CD4-positive, CD25-positive, alpha-beta regulatory T cell (primary cell): ENCODE data around the gene FGGY. TPM values are rescaled to one million over a fixed set of nuclear protein-coding genes. Genes with fewer than 3 reads are reported as not detected.
"Not testable (repeated sequence)": the region's sequence is repeated elsewhere in the genome, so short reads cannot be mapped to it uniquely, and the experiment has no call there.

ENCODE experiments used
- ATAC-seq, 2 donors: fragments of 150-1000 bp; cut with Tn5 transposase; one replicate each; pipeline ENCODE4 v1.10.0; 2021; ENCODE audit warnings: low read depth in 2 of 2, moderate number of reproducible peaks in 2 of 2, moderate library complexity in 1 of 2
- DNase-seq, 3 donors: peaks; one replicate each; pipeline versions ENCODE4 v3.0.0 to v3.0.0-alpha.2; 2012 to 2022; ENCODE audit warnings: mixed read lengths in 1 of 3
- H3K27ac ChIP-seq: one replicate; pipeline ENCODE4 v1.7.0; 2013; ENCODE audit warnings: mild to moderate bottlenecking, low read length; ENCODE audit not compliant: insufficient read depth, poor library complexity, severe bottlenecking
- H3K27me3 ChIP-seq: one replicate; pipeline ENCODE4 v1.7.0; 2013; ENCODE audit warnings: low read length; ENCODE audit not compliant: control insufficient read depth, insufficient read depth
- H3K36me3 ChIP-seq: one replicate; pipeline ENCODE4 v1.7.0; 2013; ENCODE audit warnings: mild to moderate bottlenecking, low read length, moderate library complexity; ENCODE audit not compliant: control insufficient read depth, insufficient read depth
- H3K4me1 ChIP-seq: 2 replicates; pipeline ENCODE4 v1.7.0; 2013; ENCODE audit warnings: mild to moderate bottlenecking, low read length; ENCODE audit not compliant: insufficient read depth, control insufficient read depth, poor library complexity, severe bottlenecking
- H3K4me3 ChIP-seq: one replicate; pipeline ENCODE4 v1.7.0; 2013; ENCODE audit warnings: low read depth, mild to moderate bottlenecking, low read length, moderate library complexity
- H3K9me3 ChIP-seq, 2 experiments: 1 replicate in 1 of 2; 2 replicates in 1 of 2; pipeline ENCODE4 v1.7.0; 2013; ENCODE audit warnings: low read length in 2 of 2, mild to moderate bottlenecking in 1 of 2, moderate library complexity in 1 of 2; ENCODE audit not compliant: control insufficient read depth in 2 of 2
- H3K27ac Mint-ChIP-seq, 3 donors: one replicate each; pipeline ENCODE4 v1.8.0; 2020 to 2022; ENCODE audit warnings: mild to moderate bottlenecking in 3 of 3, mixed read lengths in 3 of 3, moderate library complexity in 2 of 3
- H3K27me3 Mint-ChIP-seq: one replicate; pipeline ENCODE4 v1.8.0; 2022; ENCODE audit warnings: mild to moderate bottlenecking, mixed read lengths
- H3K36me3 Mint-ChIP-seq: one replicate; pipeline ENCODE4 v1.8.0; 2020; ENCODE audit warnings: mixed read lengths
- H3K4me1 Mint-ChIP-seq, 4 donors: one replicate each; pipeline ENCODE4 v1.8.0; 2020 to 2022; ENCODE audit warnings: mixed read lengths in 4 of 4, mild to moderate bottlenecking in 1 of 4
- H3K4me3 Mint-ChIP-seq, 4 donors: one replicate each; pipeline ENCODE4 v1.8.0; 2020 to 2022; ENCODE audit warnings: mild to moderate bottlenecking in 4 of 4, mixed read lengths in 4 of 4, moderate library complexity in 3 of 4
- H3K9me3 Mint-ChIP-seq, 7 donors: one replicate each; pipeline ENCODE4 v1.8.0; 2020 to 2022; ENCODE audit warnings: mixed read lengths in 7 of 7, mild to moderate bottlenecking in 3 of 7, moderate library complexity in 2 of 7
- polyA plus RNA-seq, 4 donors: library from polyadenylated mRNA; unstranded; fragments of 300-500 nt; fragmentation: Illumina TruSeq; gene quantifications; one replicate each; pipeline ENCODE4 v1.2.3, GENCODE V29; 2021
- total RNA-seq: library from RNA; stranded (reverse); gene quantifications from one replicate; pipeline ENCODE4 v1.2.3, GENCODE V29; 2022

The FGGY gene
- total and polyA plus RNA-seq, 5 donors from 2014 or later = 1.9 to 7.7 (median 4.5) TPM

- H3K36me3 ChIP-seq = no peaks in the 10 kb centered on the region
- H3K27ac Mint-ChIP-seq = no peak overlapping the region
Observed at GRCh38 chr1:59453297-59453968, 156.5 kb downstream of the FGGY start.

GRCh38 chr1:59455206-59455605 is 158.3 kb downstream of the FGGY start:
- no peak for DNase-seq
- H3K4me3 ChIP-seq = no peak overlapping the region
- peaks cover 3% of the 10 kb centered on the region for H3K36me3 Mint-ChIP-seq
- no peaks in the 10 kb centered on the region for H3K36me3 ChIP-seq
- H3K27ac Mint-ChIP-seq = no peak overlapping the region
- H3K27me3 ChIP-seq = no peaks in the 10 kb centered on the region
- H3K9me3 Mint-ChIP-seq = peaks cover 0 to 17% (median 5%) of the 10 kb centered on the region in 7 donors
- H3K27me3 Mint-ChIP-seq = no peaks in the 10 kb centered on the region
- no peak overlapping the region for H3K4me3 Mint-ChIP-seq
- no peaks in the 10 kb centered on the region for H3K4me1 ChIP-seq
- no peaks in the 10 kb centered on the region for H3K4me1 Mint-ChIP-seq
- no peak overlapping the region for H3K27ac ChIP-seq
- no peaks in the 10 kb centered on the region for H3K9me3 ChIP-seq
- ATAC-seq = no peak

More at GRCh38 chr1:59453297-59453968, 156.5 kb downstream of the FGGY start:
- H3K4me1 Mint-ChIP-seq = no peaks in the 10 kb centered on the region
- no peaks in the 10 kb centered on the region for H3K9me3 ChIP-seq
- no peak overlapping the region for H3K27ac ChIP-seq
- no peak overlapping the region for H3K4me3 ChIP-seq
- DNase-seq (no peak), ATAC-seq (no peak)
- H3K9me3 Mint-ChIP-seq = peaks cover 0 to 11% (median 0%) of the 10 kb centered on the region in 7 donors
- no peaks in the 10 kb centered on the region for H3K4me1 ChIP-seq
- no peak overlapping the region for H3K4me3 Mint-ChIP-seq
- no peaks in the 10 kb centered on the region for H3K27me3 Mint-ChIP-seq
- no peaks in the 10 kb centered on the region for H3K36me3 Mint-ChIP-seq
- no peaks in the 10 kb centered on the region for H3K27me3 ChIP-seq

GRCh38 chr1:59457786-59458185 is 160.9 kb downstream of the FGGY start:
- ATAC-seq = no peak
- no peak for DNase-seq
- no peaks in the 10 kb centered on the region for H3K27me3 Mint-ChIP-seq

GRCh38 chr1:59458884-59459283 is 162.0 kb downstream of the FGGY start:
- peak overlapping the region in 1 of 4 donors; percentile 73 for H3K4me3 Mint-ChIP-seq
- peaks cover 3% of the 10 kb centered on the region for H3K36me3 Mint-ChIP-seq
- ATAC-seq (no peak), DNase-seq (no peak)
- no peak overlapping the region for H3K4me3 ChIP-seq
- H3K27ac Mint-ChIP-seq = no peak overlapping the region
- H3K4me1 ChIP-seq = no peaks in the 10 kb centered on the region
- no peaks in the 10 kb centered on the region for H3K9me3 ChIP-seq
- no peaks in the 10 kb centered on the region for H3K27me3 Mint-ChIP-seq
- H3K9me3 Mint-ChIP-seq = peaks cover 1 to 14% (median 7%) of the 10 kb centered on the region in 7 donors
- peaks cover 0 to 1% (median 0%) of the 10 kb centered on the region in 4 donors for H3K4me1 Mint-ChIP-seq
- no peaks in the 10 kb centered on the region for H3K27me3 ChIP-seq
- no peaks in the 10 kb centered on the region for H3K36me3 ChIP-seq
- H3K27ac ChIP-seq = no peak overlapping the region

More at GRCh38 chr1:59457786-59458185, 160.9 kb downstream of the FGGY start:
- H3K4me1 ChIP-seq = no peaks in the 10 kb centered on the region
- H3K9me3 ChIP-seq = no peaks in the 10 kb centered on the region
- H3K4me3 Mint-ChIP-seq = no peak overlapping the region
- H3K36me3 Mint-ChIP-seq = peaks cover 3% of the 10 kb centered on the region
- H3K27ac ChIP-seq = no peak overlapping the region
- H3K9me3 Mint-ChIP-seq = peaks cover 0 to 17% (median 7%) of the 10 kb centered on the region in 7 donors
- H3K4me1 Mint-ChIP-seq = peaks cover 0 to 1% (median 0%) of the 10 kb centered on the region in 4 donors
- no peaks in the 10 kb centered on the region for H3K36me3 ChIP-seq
- no peak overlapping the region for H3K27ac Mint-ChIP-seq
- H3K27me3 ChIP-seq = no peaks in the 10 kb centered on the region
- no peak overlapping the region for H3K4me3 ChIP-seq

- not testable (repeated sequence) for H3K4me1 Mint-ChIP-seq, H3K27ac Mint-ChIP-seq, ATAC-seq
Observed at GRCh38 chr1:59462942-59463341, 166.0 kb downstream of the FGGY start.

GRCh38 chr1:59465478-59465877 is 168.6 kb downstream of the FGGY start:
- H3K4me3 Mint-ChIP-seq, H3K27ac Mint-ChIP-seq, H3K36me3 Mint-ChIP-seq, ATAC-seq, H3K27me3 Mint-ChIP-seq, H3K4me1 Mint-ChIP-seq, DNase-seq, H3K4me3 ChIP-seq, H3K27ac ChIP-seq, H3K9me3 ChIP-seq, H3K27me3 ChIP-seq, H3K4me1 ChIP-seq, H3K36me3 ChIP-seq: not testable (repeated sequence)
- H3K9me3 Mint-ChIP-seq = peaks cover 0 to 18% (median 3%) of the 10 kb centered on the region in 7 donors

More at GRCh38 chr1:59462942-59463341, 166.0 kb downstream of the FGGY start:
- H3K4me1 ChIP-seq, H3K36me3 Mint-ChIP-seq, H3K36me3 ChIP-seq, DNase-seq, H3K4me3 ChIP-seq, H3K9me3 ChIP-seq, H3K4me3 Mint-ChIP-seq, H3K27ac ChIP-seq, H3K27me3 ChIP-seq, H3K27me3 Mint-ChIP-seq: not testable (repeated sequence)
- peaks cover 1 to 15% (median 6%) of the 10 kb centered on the region in 7 donors for H3K9me3 Mint-ChIP-seq

- Mint-ChIP-seq H3K4me1 (no peaks in the 10 kb centered on the region), H3K4me3 (no peak overlapping the region), H3K27me3 (no peaks in the 10 kb centered on the region), H3K36me3 (peaks cover 18% of the 10 kb centered on the region), H3K9me3 (peaks cover 0 to 13% (median 4%) of the 10 kb centered on the region in 7 donors), H3K27ac (no peak overlapping the region)
- Histone ChIP-seq H3K9me3 (no peaks in the 10 kb centered on the region), H3K36me3 (no peaks in the 10 kb centered on the region), H3K4me1 (no peaks in the 10 kb centered on the region), H3K27ac (no peak overlapping the region), H3K4me3 (no peak overlapping the region), H3K27me3 (no peaks in the 10 kb centered on the region)
- ATAC-seq (no peak), DNase-seq (no peak)
Observed at GRCh38 chr1:59468828-59469428, 172.0 kb downstream of the FGGY start.
